Measurements from ENCODE around the gene GRK5. TPM values are rescaled to one million over a fixed set of nuclear protein-coding genes. Genes with fewer than 3 reads are reported as not detected.

The GRK5 gene
- total RNA-seq, 1 donor from 2014 or later, result 25.3 TPM

- H3K27me3 Mint-ChIP-seq (ENCODE audit: insufficient read depth), result no peaks in the 10 kb centered on the region
- peak overlapping the region; percentile 6 for H3K27ac Mint-ChIP-seq
- intact Hi-C loops (cut with micrococcal nuclease), result no loop called here
- peaks cover 72% of the 10 kb centered on the region for H3K4me1 Mint-ChIP-seq (ENCODE audit: low read depth)
- peaks cover 1% of the 10 kb centered on the region for H3K9me3 Mint-ChIP-seq
- DNase-seq (ENCODE audit: low spot score), result no peak
- peak overlapping the region; percentile 37 for H3K4me3 Mint-ChIP-seq
- H3K36me3 Mint-ChIP-seq (ENCODE audit: low read depth), result peaks cover 12% of the 10 kb centered on the region
These were observed 83.1 kb downstream of the GRK5 start for GRCh38 chr10:119290301-119291048.

GRCh38 chr10:119291223-119291900 lies 84.0 kb downstream of the GRK5 start:
- peaks cover 67% of the 10 kb centered on the region for H3K4me1 Mint-ChIP-seq (ENCODE audit: low read depth)
- H3K27ac Mint-ChIP-seq, result peak overlapping the region; percentile 74
- DNase-seq (ENCODE audit: low spot score), result no peak
- H3K9me3 Mint-ChIP-seq, result peaks cover 7% of the 10 kb centered on the region
- intact Hi-C loops (cut with micrococcal nuclease), result no loop called here
- no peak overlapping the region for H3K4me3 Mint-ChIP-seq
- peaks cover 17% of the 10 kb centered on the region for H3K36me3 Mint-ChIP-seq (ENCODE audit: low read depth)
- no peaks in the 10 kb centered on the region for H3K27me3 Mint-ChIP-seq (ENCODE audit: insufficient read depth)

- intact Hi-C loops (cut with micrococcal nuclease), result loop anchor here (1.0 kb wide), 1 partner anchor 10 kb away; no protein-coding TSS in a partner anchor
- Mint-ChIP-seq H3K9me3 (peaks cover 21% of the 10 kb centered on the region), H3K4me3 (peak overlapping the region; percentile 46)
These were observed 85.8 kb downstream of the GRK5 start for GRCh38 chr10:119292968-119293760.

GRCh38 chr10:119296703-119297102 lies 89.3 kb downstream of the GRK5 start:
- peaks cover 37% of the 10 kb centered on the region for H3K36me3 Mint-ChIP-seq (ENCODE audit: low read depth)
- no peak overlapping the region for H3K4me3 Mint-ChIP-seq
- H3K4me1 Mint-ChIP-seq (ENCODE audit: low read depth), result peaks cover 63% of the 10 kb centered on the region
- no peak overlapping the region for H3K27ac Mint-ChIP-seq
- intact Hi-C loops (cut with micrococcal nuclease), result no loop called here
- peaks cover 26% of the 10 kb centered on the region for H3K9me3 Mint-ChIP-seq
- DNase-seq (ENCODE audit: low spot score), result no peak
- H3K27me3 Mint-ChIP-seq (ENCODE audit: insufficient read depth), result no peaks in the 10 kb centered on the region

More at GRCh38 chr10:119292968-119293760, 85.8 kb downstream of the GRK5 start:
- H3K4me1 Mint-ChIP-seq (ENCODE audit: low read depth), result peaks cover 61% of the 10 kb centered on the region
- peak overlapping the region; percentile 78 for H3K27ac Mint-ChIP-seq
- DNase-seq (ENCODE audit: low spot score), result no peak
- H3K27me3 Mint-ChIP-seq (ENCODE audit: insufficient read depth), result no peaks in the 10 kb centered on the region
- H3K36me3 Mint-ChIP-seq (ENCODE audit: low read depth), result peaks cover 32% of the 10 kb centered on the region

GRCh38 chr10:119297207-119297968 lies 90.0 kb downstream of the GRK5 start:
- peaks cover 26% of the 10 kb centered on the region for H3K9me3 Mint-ChIP-seq
- peaks cover 34% of the 10 kb centered on the region for H3K36me3 Mint-ChIP-seq (ENCODE audit: low read depth)
- H3K27me3 Mint-ChIP-seq (ENCODE audit: insufficient read depth), result no peaks in the 10 kb centered on the region
- intact Hi-C loops (cut with micrococcal nuclease), result no loop called here
- no peak overlapping the region for H3K4me3 Mint-ChIP-seq
- DNase-seq (ENCODE audit: low spot score), result no peak
- H3K4me1 Mint-ChIP-seq (ENCODE audit: low read depth), result peaks cover 63% of the 10 kb centered on the region
- H3K27ac Mint-ChIP-seq, result peak overlapping the region; percentile 62

- H3K36me3 Mint-ChIP-seq (ENCODE audit: low read depth), result peaks cover 30% of the 10 kb centered on the region
- H3K4me1 Mint-ChIP-seq (ENCODE audit: low read depth), result peaks cover 67% of the 10 kb centered on the region
- no peaks in the 10 kb centered on the region for H3K27me3 Mint-ChIP-seq (ENCODE audit: insufficient read depth)
- no peak overlapping the region for H3K4me3 Mint-ChIP-seq
- DNase-seq (ENCODE audit: low spot score), result no peak
- peaks cover 26% of the 10 kb centered on the region for H3K9me3 Mint-ChIP-seq
- H3K27ac Mint-ChIP-seq, result peak overlapping the region; percentile 24
- intact Hi-C loops (cut with micrococcal nuclease), result no loop called here
These were observed 91.4 kb downstream of the GRK5 start for GRCh38 chr10:119298810-119299209.

- H3K9me3 Mint-ChIP-seq, result peaks cover 26% of the 10 kb centered on the region
- no peak for DNase-seq (ENCODE audit: low spot score)
- intact Hi-C loops (cut with micrococcal nuclease), result no loop called here
- H3K4me3 Mint-ChIP-seq, result no peak overlapping the region
- H3K27me3 Mint-ChIP-seq (ENCODE audit: insufficient read depth), result no peaks in the 10 kb centered on the region
- H3K36me3 Mint-ChIP-seq (ENCODE audit: low read depth), result peaks cover 30% of the 10 kb centered on the region
- H3K27ac Mint-ChIP-seq, result peak overlapping the region; percentile 30
- H3K4me1 Mint-ChIP-seq (ENCODE audit: low read depth), result peaks cover 75% of the 10 kb centered on the region
These were observed 92.2 kb downstream of the GRK5 start for GRCh38 chr10:119299531-119299930.

- intact Hi-C loops (cut with micrococcal nuclease), result loop anchor here (1.0 to 10.0 kb wide), 7 partner anchors 14 to 573 kb away; partner anchors contain the start of genes BAG3 and MCMBP
- Mint-ChIP-seq H3K4me1 (ENCODE audit: low read depth) (peaks cover 89% of the 10 kb centered on the region), H3K36me3 (ENCODE audit: low read depth) (peaks cover 20% of the 10 kb centered on the region), H3K27me3 (ENCODE audit: insufficient read depth) (peaks cover 2% of the 10 kb centered on the region), H3K9me3 (peaks cover 19% of the 10 kb centered on the region), H3K4me3 (peak overlapping the region; percentile 72), H3K27ac (peak overlapping the region; percentile 98)
- DNase-seq (ENCODE audit: low spot score), result peak; percentile 74
These were observed 94.0 kb downstream of the GRK5 start for GRCh38 chr10:119301397-119301796.

- peaks cover 14% of the 10 kb centered on the region for H3K9me3 Mint-ChIP-seq
- peaks cover 2% of the 10 kb centered on the region for H3K27me3 Mint-ChIP-seq (ENCODE audit: insufficient read depth)
- no peak overlapping the region for H3K4me3 Mint-ChIP-seq
- intact Hi-C loops (cut with micrococcal nuclease), result loop anchor here (10.0 kb wide), 3 partner anchors 353 to 573 kb away; partner anchors contain the start of genes BAG3 and MCMBP
- peak overlapping the region; percentile 98 for H3K27ac Mint-ChIP-seq
- peaks cover 94% of the 10 kb centered on the region for H3K4me1 Mint-ChIP-seq (ENCODE audit: low read depth)
- no peak for DNase-seq (ENCODE audit: low spot score)
- peaks cover 14% of the 10 kb centered on the region for H3K36me3 Mint-ChIP-seq (ENCODE audit: low read depth)
These were observed 94.8 kb downstream of the GRK5 start for GRCh38 chr10:119302172-119302571.

GRCh38 chr10:119302591-119303253 lies 95.4 kb downstream of the GRK5 start:
- no peak for DNase-seq (ENCODE audit: low spot score)
- Mint-ChIP-seq H3K27ac (peak overlapping the region; percentile 59), H3K36me3 (ENCODE audit: low read depth) (peaks cover 8% of the 10 kb centered on the region), H3K9me3 (peaks cover 9% of the 10 kb centered on the region), H3K27me3 (ENCODE audit: insufficient read depth) (peaks cover 2% of the 10 kb centered on the region), H3K4me1 (ENCODE audit: low read depth) (peaks cover 98% of the 10 kb centered on the region), H3K4me3 (peak overlapping the region; percentile 48)
- intact Hi-C loops (cut with micrococcal nuclease), result loop anchor here (10.0 kb wide), 3 partner anchors 352 to 572 kb away; partner anchors contain the start of genes BAG3 and MCMBP

GRCh38 chr10:119303886-119304285 lies 96.5 kb downstream of the GRK5 start:
- H3K9me3 Mint-ChIP-seq, result no peaks in the 10 kb centered on the region
- H3K4me1 Mint-ChIP-seq (ENCODE audit: low read depth), result peaks cover 88% of the 10 kb centered on the region
- H3K36me3 Mint-ChIP-seq (ENCODE audit: low read depth), result no peaks in the 10 kb centered on the region
- intact Hi-C loops (cut with micrococcal nuclease), result loop anchor here (10.0 kb wide), 3 partner anchors 351 to 571 kb away; partner anchors contain the start of genes BAG3 and MCMBP
- no peak overlapping the region for H3K4me3 Mint-ChIP-seq
- peak overlapping the region; percentile 53 for H3K27ac Mint-ChIP-seq
- DNase-seq (ENCODE audit: low spot score), result no peak
- H3K27me3 Mint-ChIP-seq (ENCODE audit: insufficient read depth), result peaks cover 2% of the 10 kb centered on the region

All from activated T-helper 1 cell treated with anti-CD3 and anti-CD28 coated beads, Interleukin-12 subunit alpha, Interleukin-12 subunit beta, Interleukin-2, Interleukin-4 antibody, amounts not matched to agents 30 ng/mL and 10 ng/mL and 1 ng/mL, durations not matched to agents 14 hours and 24 hours and 36 hours (primary cell).